Mesendoderm (in vitro differentiated cells): ENCODE data around the gene HDAC4.

Source experiments
- DNase-seq: peaks from one replicate; pipeline ENCODE4 v3.0.0; 2013
- H2AK5ac ChIP-seq: 2 replicates; pipeline ENCODE4 v1.6.1; 2013; ENCODE audit warnings: low read length, inconsistent platforms
- H2BK120ac ChIP-seq: 2 replicates; pipeline ENCODE4 v1.6.1; 2013; ENCODE audit warnings: low read depth, mild to moderate bottlenecking, low read length, moderate library complexity, mixed read lengths
- H2BK15ac ChIP-seq: replicated peaks from 2 replicates; pipeline ENCODE4 v1.6.1; 2013; ENCODE audit warnings: low read depth, mild to moderate bottlenecking, moderate library complexity
- H2BK5ac ChIP-seq: 2 replicates; pipeline ENCODE4 v1.6.1; 2013; ENCODE audit warnings: low read length, inconsistent platforms
- H3K18ac ChIP-seq: 2 replicates; pipeline ENCODE4 v1.6.1; 2013; ENCODE audit warnings: mild to moderate bottlenecking, low read length, mixed read lengths
- H3K23ac ChIP-seq: one replicate; pipeline ENCODE4 v1.6.1; 2013; ENCODE audit warnings: low read length
- H3K27ac ChIP-seq: 2 replicates; pipeline ENCODE4 v1.5.1; 2013; ENCODE audit warnings: low read depth, mild to moderate bottlenecking, inconsistent platforms, low read length, moderate library complexity
- H3K27me3 ChIP-seq: 2 replicates; pipeline ENCODE4 v1.6.1; 2013; ENCODE audit warnings: low read length, control low read depth, mild to moderate bottlenecking, inconsistent platforms; ENCODE audit not compliant: insufficient read depth, poor library complexity
- H3K36me3 ChIP-seq: 2 replicates; pipeline ENCODE4 v1.6.1; 2013; ENCODE audit warnings: low read length, inconsistent platforms; ENCODE audit not compliant: control insufficient read depth, insufficient read depth
- H3K4ac ChIP-seq: one replicate; pipeline ENCODE4 v1.6.1; 2013; ENCODE audit warnings: low read depth, mild to moderate bottlenecking, low read length, moderate library complexity
- H3K4me1 ChIP-seq: 2 replicates; pipeline ENCODE4 v1.6.1; 2013; ENCODE audit warnings: low read depth, low read length, inconsistent platforms; ENCODE audit not compliant: control insufficient read depth
- H3K4me2 ChIP-seq: 2 replicates; pipeline ENCODE4 v1.6.1; 2013; ENCODE audit warnings: low read length
- H3K4me3 ChIP-seq: 2 replicates; pipeline ENCODE4 v1.5.1; 2013; ENCODE audit warnings: mild to moderate bottlenecking, low read length
- H3K56ac ChIP-seq: one replicate; pipeline ENCODE4 v1.6.1; 2013; ENCODE audit warnings: low read length
- H3K79me1 ChIP-seq: 2 replicates; pipeline ENCODE4 v1.6.1; 2013; ENCODE audit warnings: low read length, inconsistent platforms
- H3K79me2 ChIP-seq: 2 replicates; pipeline ENCODE4 v1.6.1; 2013; ENCODE audit warnings: mild to moderate bottlenecking, low read length; ENCODE audit not compliant: control insufficient read depth, insufficient read depth
- H3K9ac ChIP-seq: 2 replicates; pipeline ENCODE4 v1.6.1; 2013; ENCODE audit warnings: low read length, inconsistent platforms
- H4K5ac ChIP-seq: one replicate; pipeline ENCODE4 v1.6.1; 2013; ENCODE audit warnings: low read length
- H4K8ac ChIP-seq: one replicate; pipeline ENCODE4 v1.6.1; 2013; ENCODE audit warnings: low read depth, mild to moderate bottlenecking, control low read depth, low read length, moderate library complexity
- WGBS: extraction: QIAGEN DNeasy Blood & Tissue Kit; methylation state at CpG from one replicate; pipeline ENCODE4 v1.1.7; 2013; ENCODE audit warnings: low lambda C conversion rate, missing lambda C conversion rate; ENCODE audit not compliant: insufficient coverage; ENCODE audit errors: extremely low coverage; 5-methylcytosine and 5-hydroxymethylcytosine counted together

HDAC4 gene

GRCh38 chr2:239300242-239300641, 100.6 kb downstream of the HDAC4 start:
- Histone ChIP-seq H3K18ac (no peak overlapping the region), H3K9ac (no peak overlapping the region), H3K4me1 (peaks cover 6% of the 10 kb centered on the region), H2BK15ac (no peak overlapping the region), H3K4ac (no peak overlapping the region), H3K4me3 (no peak overlapping the region), H3K4me2 (no peak overlapping the region), H4K8ac (no peak overlapping the region), H3K79me2 (peaks cover 6% of the 10 kb centered on the region), H4K5ac (no peak overlapping the region), H3K79me1 (peaks cover 7% of the 10 kb centered on the region), H3K27me3 (no peaks in the 10 kb centered on the region), H2BK120ac (no peak overlapping the region), H3K23ac (no peak overlapping the region), H3K56ac (no peak overlapping the region), H3K27ac (no peak overlapping the region), H2AK5ac (no peak overlapping the region), H2BK5ac (no peak overlapping the region), H3K36me3 (no peaks in the 10 kb centered on the region)
- DNase-seq: no peak
- no CpG with 5 or more reads among the region's 5 CpGs for WGBS

- H3K27ac ChIP-seq: no peak overlapping the region
- WGBS: no CpG with 5 or more reads among the region's 19 CpGs
- DNase-seq: no peak
Measured at GRCh38 chr2:239299218-239299939, 101.4 kb downstream of the HDAC4 start.

DNA sequence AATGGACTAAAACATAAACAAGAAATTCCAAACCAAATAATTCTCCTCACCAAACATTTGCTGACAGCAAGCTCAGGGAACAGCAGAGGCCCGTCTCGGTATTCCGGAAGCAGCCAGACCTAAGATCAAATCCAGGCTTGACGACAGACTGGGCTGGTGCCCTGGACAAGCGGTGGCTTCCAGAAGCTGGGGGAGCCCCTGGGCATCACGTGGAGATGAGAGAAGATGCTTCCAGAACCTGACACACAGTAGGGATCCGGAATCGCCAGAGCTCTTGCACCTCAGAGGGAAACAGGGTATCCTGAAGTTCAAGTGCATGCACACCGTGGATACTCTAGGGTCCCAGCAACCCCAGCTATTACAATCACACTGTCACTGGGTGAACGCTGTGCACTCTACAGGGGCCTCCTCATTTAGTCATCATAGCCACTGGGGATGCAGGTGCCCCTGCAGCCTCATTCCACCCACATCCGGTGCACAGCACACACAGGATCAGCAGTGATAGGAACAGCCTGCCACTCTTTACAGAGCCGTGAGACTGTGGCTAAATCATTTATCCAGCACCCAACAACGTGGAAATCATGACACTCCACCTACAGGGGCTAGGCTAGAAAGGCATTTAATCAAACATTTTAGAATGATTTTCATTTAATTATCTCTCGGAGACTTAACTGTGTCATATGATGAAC, 102.6 kb downstream of the HDAC4 start:
- H3K27me3 ChIP-seq: no peaks in the 10 kb centered on the region
- H2BK120ac ChIP-seq: no peak overlapping the region
- no peak overlapping the region for H3K18ac ChIP-seq
- H3K9ac ChIP-seq: no peak overlapping the region
- no peak overlapping the region for H3K27ac ChIP-seq
- H3K36me3 ChIP-seq: no peaks in the 10 kb centered on the region
- H2BK5ac ChIP-seq: no peak overlapping the region
- H4K5ac ChIP-seq: no peak overlapping the region
- H3K4ac ChIP-seq: no peak overlapping the region
- H3K23ac ChIP-seq: no peak overlapping the region
- no peak overlapping the region for H2AK5ac ChIP-seq
- H3K4me3 ChIP-seq: no peak overlapping the region
- no peak overlapping the region for H2BK15ac ChIP-seq
- DNase-seq: no peak
- no CpG with 5 or more reads among the region's 14 CpGs for WGBS
- peaks cover 6% of the 10 kb centered on the region for H3K4me1 ChIP-seq
- H3K79me2 ChIP-seq: peaks cover 8% of the 10 kb centered on the region
- H3K79me1 ChIP-seq: peaks cover 13% of the 10 kb centered on the region
- no peak overlapping the region for H4K8ac ChIP-seq
- no peak overlapping the region for H3K4me2 ChIP-seq
- no peak overlapping the region for H3K56ac ChIP-seq

More at GRCh38 chr2:239299218-239299939, 101.4 kb downstream of the HDAC4 start:
- Histone ChIP-seq H3K4me3 (no peak overlapping the region), H3K4me2 (no peak overlapping the region), H3K79me1 (peaks cover 8% of the 10 kb centered on the region), H4K5ac (no peak overlapping the region), H3K23ac (no peak overlapping the region), H3K36me3 (no peaks in the 10 kb centered on the region), H3K4ac (no peak overlapping the region), H2BK15ac (no peak overlapping the region), H3K27me3 (no peaks in the 10 kb centered on the region), H3K79me2 (peaks cover 7% of the 10 kb centered on the region), H2AK5ac (no peak overlapping the region), H3K56ac (no peak overlapping the region), H2BK120ac (no peak overlapping the region), H3K18ac (no peak overlapping the region), H2BK5ac (no peak overlapping the region), H3K4me1 (peaks cover 6% of the 10 kb centered on the region), H4K8ac (no peak overlapping the region), H3K9ac (no peak overlapping the region)

DNA sequence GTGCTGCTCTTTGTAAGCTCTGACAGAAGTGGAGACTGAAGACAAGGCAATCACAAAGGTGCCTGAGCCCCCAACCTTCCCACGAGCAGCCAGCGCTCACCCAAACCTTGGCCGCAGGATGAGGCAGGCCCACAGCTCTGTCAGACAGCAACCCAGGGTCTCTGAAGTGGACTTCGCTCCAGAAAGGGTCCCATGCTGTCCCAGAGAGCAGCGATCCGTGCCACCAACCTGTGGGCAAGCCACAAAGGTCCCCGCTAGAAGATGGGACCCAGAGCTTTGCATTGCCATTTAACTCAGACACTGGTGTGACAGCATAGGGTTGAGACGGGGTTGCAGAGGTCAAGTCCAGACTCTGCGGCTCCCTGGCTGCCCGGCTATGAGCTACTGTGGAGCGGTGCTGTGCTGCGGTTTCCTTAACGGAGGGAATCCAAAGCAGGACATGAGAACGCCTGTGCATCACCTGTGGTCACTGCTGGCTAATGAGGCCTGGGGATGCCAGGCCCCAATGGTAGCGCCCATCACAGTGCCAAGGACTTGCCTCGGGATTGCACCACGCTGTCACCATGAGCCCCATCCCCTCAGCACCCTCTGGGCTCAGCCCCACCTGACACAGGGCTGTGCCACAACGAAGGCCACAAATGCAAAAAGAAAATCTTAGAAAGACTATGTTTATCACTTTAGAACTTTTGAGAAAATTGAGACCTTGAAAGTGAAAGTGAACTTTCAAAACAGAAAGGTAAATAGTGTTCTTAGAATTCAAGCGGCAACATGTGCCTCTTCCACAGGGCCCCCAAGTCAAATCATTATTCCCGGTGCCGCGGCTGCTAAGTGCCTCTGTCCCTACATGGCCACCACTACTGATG, 103.4 kb downstream of the HDAC4 start:
- H3K79me2 ChIP-seq: peaks cover 8% of the 10 kb centered on the region
- no peak overlapping the region for H4K5ac ChIP-seq
- H3K56ac ChIP-seq: no peak overlapping the region
- H2BK5ac ChIP-seq: no peak overlapping the region
- no peak overlapping the region for H3K18ac ChIP-seq
- H3K4ac ChIP-seq: no peak overlapping the region
- peaks cover 6% of the 10 kb centered on the region for H3K4me1 ChIP-seq
- H2BK120ac ChIP-seq: no peak overlapping the region
- H2AK5ac ChIP-seq: no peak overlapping the region
- H3K4me3 ChIP-seq: no peak overlapping the region
- peaks cover 10% of the 10 kb centered on the region for H3K79me1 ChIP-seq
- no peak overlapping the region for H3K9ac ChIP-seq
- no peak overlapping the region for H3K27ac ChIP-seq
- no CpG with 5 or more reads among the region's 22 CpGs for WGBS
- H2BK15ac ChIP-seq: no peak overlapping the region
- no peaks in the 10 kb centered on the region for H3K36me3 ChIP-seq
- H3K27me3 ChIP-seq: no peaks in the 10 kb centered on the region
- DNase-seq: no peak
- no peak overlapping the region for H4K8ac ChIP-seq
- H3K23ac ChIP-seq: no peak overlapping the region
- H3K4me2 ChIP-seq: no peak overlapping the region

GRCh38 chr2:239296020-239296932, 104.5 kb downstream of the HDAC4 start:
- peak overlapping the region; percentile 10 for H3K56ac ChIP-seq
- no peaks in the 10 kb centered on the region for H3K36me3 ChIP-seq
- no peaks in the 10 kb centered on the region for H3K27me3 ChIP-seq
- peak overlapping the region; percentile 29 for H3K23ac ChIP-seq
- H3K9ac ChIP-seq: no peak overlapping the region
- no peak overlapping the region for H3K4ac ChIP-seq
- H4K8ac ChIP-seq: no peak overlapping the region
- no peak overlapping the region for H2BK120ac ChIP-seq
- no peak overlapping the region for H3K18ac ChIP-seq
- H3K4me3 ChIP-seq: no peak overlapping the region
- peaks cover 10% of the 10 kb centered on the region for H3K4me1 ChIP-seq
- H2BK15ac ChIP-seq: no peak overlapping the region
- peaks cover 10% of the 10 kb centered on the region for H3K79me1 ChIP-seq
- peaks cover 5% of the 10 kb centered on the region for H3K79me2 ChIP-seq
- H2BK5ac ChIP-seq: no peak overlapping the region
- DNase-seq: no peak
- no peak overlapping the region for H3K27ac ChIP-seq
- no peak overlapping the region for H2AK5ac ChIP-seq
- no peak overlapping the region for H3K4me2 ChIP-seq
- no peak overlapping the region for H4K5ac ChIP-seq
- WGBS: no CpG with 5 or more reads among the region's 19 CpGs
